ENCODE data around the gene CRIP1. TPM values are rescaled to one million over a fixed set of nuclear protein-coding genes. Genes with fewer than 3 reads are reported as not detected.

CRIP1 gene
- total and polyA plus RNA-seq, 12 donors, result 34.0 to 170 (median 56.0) TPM

DNA sequence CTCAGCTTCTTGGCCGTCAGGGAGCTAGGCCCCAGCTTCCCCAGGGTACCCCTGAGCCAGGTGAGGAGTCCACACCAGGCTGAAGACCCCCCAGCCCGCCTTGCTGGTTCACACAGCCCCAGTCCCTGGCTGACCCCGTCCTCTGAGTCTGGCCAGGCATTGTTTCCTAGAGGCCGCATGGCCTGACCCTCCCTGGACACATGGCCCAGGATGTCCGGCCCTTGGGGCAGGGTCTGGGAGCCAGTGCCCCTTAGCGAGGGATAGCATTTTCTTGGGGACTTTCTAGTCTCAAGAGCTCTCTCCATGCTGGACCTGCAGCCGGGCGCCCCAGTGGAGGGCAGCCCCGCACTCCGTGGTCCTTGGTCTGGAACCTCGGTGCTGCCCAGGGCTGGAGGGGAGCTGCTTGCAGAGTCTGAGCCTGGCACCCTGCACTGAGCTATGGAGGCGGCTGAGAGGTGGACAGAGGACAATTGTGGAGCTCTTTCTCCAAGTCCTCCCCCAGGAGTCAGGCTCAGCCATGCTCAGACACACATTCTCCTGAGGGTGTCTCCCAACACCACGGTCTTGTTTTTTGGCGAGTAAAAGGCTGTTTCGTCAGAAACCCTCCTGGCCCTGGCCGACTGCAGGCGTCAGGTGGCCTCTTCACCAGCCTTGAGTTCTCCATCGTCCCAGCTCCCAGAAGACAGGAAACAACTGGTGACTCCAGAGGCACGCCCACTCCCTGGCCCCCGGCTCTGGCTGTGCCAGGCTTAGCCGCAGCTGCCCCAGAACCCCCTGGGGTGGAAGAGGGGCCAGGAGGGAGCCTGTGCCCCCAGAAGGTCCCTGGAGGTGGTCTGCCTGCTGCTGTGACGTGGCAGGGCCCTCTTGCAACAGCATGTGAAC lies 29.7 kb upstream of the CRIP1 start:
- H3K27ac ChIP-seq, result no peak overlapping the region
- DNase-seq (peak in 1 of 2 donors; percentile 13), ATAC-seq (peak in 3 of 8 donors; percentile 3 to 29 (median 23))
- intact Hi-C loops (cut with DNase I), result no loop called here
- TF ChIP-seq, protein P1, sequence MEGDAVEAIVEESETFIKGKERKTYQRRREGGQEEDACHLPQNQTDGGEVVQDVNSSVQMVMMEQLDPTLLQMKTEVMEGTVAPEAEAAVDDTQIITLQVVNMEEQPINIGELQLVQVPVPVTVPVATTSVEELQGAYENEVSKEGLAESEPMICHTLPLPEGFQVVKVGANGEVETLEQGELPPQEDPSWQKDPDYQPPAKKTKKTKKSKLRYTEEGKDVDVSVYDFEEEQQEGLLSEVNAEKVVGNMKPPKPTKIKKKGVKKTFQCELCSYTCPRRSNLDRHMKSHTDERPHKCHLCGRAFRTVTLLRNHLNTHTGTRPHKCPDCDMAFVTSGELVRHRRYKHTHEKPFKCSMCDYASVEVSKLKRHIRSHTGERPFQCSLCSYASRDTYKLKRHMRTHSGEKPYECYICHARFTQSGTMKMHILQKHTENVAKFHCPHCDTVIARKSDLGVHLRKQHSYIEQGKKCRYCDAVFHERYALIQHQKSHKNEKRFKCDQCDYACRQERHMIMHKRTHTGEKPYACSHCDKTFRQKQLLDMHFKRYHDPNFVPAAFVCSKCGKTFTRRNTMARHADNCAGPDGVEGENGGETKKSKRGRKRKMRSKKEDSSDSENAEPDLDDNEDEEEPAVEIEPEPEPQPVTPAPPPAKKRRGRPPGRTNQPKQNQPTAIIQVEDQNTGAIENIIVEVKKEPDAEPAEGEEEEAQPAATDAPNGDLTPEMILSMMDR (IDR thresholded peaks at IDR 0.05), result no peak
- no peaks in the 10 kb centered on the region for H3K27me3 ChIP-seq
- H3K4me3 ChIP-seq, result no peak overlapping the region
- WGBS, 2 donors, result 81 to 84% methylated on average over 22 of the region's 22 CpGs
- peaks cover 0 to 3% (median 0%) of the 10 kb centered on the region in 9 donors for H3K4me1 ChIP-seq
- H3K36me3 ChIP-seq, result peaks cover 0 to 87% (median 28%) of the 10 kb centered on the region in 9 donors
- no peaks in the 10 kb centered on the region for H3K9me3 ChIP-seq

DNA sequence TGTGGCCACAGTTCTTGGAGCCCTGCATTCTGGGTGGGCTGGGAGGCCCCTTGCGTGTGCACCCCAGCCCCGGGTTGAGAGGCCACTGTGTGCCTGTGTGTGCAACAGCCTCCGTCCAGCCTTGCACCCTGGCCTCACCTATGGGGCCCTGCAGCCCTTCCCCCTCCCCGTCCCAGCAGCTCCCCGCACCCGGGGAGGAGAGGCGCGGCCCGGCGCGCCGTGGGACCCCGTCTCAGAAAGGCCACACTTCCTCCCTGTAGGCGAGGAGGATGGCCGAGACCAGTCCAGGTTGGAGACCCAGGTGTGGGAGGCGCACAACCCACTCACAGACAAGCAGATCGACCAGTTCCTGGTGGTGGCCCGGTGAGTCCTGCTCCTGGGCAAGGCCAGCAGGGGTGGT lies 28.7 kb upstream of the CRIP1 start:
- H3K4me1 ChIP-seq, result peaks cover 0 to 6% (median 2%) of the 10 kb centered on the region in 9 donors
- DNase-seq, result no peak
- no peak overlapping the region for H3K27ac ChIP-seq
- no peak overlapping the region for H3K4me3 ChIP-seq
- no peak for ATAC-seq
- no peaks in the 10 kb centered on the region for H3K27me3 ChIP-seq
- H3K36me3 ChIP-seq, result peaks cover 0 to 87% (median 29%) of the 10 kb centered on the region in 9 donors
- TF ChIP-seq, protein P1 (IDR thresholded peaks at IDR 0.05), result no peak
- intact Hi-C loops (cut with DNase I), result no loop called here
- H3K9me3 ChIP-seq, result no peaks in the 10 kb centered on the region
- WGBS, 2 donors, result 91 to 94% methylated on average over 18 of the region's 18 CpGs

DNA sequence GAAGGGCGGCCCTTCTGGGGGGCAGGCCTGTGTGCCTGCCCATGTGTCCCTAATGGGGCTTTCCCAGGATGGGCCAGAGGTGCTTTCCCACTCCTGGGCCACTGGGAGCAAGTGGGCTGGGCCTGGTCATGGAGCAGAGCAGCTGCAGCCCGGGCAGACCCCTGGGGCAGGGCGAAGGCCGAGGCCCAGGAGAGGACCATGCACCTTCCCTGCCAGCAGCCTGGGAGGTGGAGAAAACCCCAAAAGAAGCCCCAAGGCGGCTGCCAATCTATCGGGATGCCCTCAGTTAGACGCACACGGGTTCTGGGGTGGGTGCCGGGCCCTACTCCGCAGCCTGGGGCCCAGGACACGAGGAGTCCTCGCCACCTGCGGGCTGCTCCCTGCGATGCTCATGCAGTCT lies 28.1 kb upstream of the CRIP1 start:
- H3K27ac ChIP-seq, result no peak overlapping the region
- TF ChIP-seq, protein P1 (IDR thresholded peaks at IDR 0.05), result no peak
- H3K4me1 ChIP-seq, result peaks cover 0 to 12% (median 8%) of the 10 kb centered on the region in 9 donors
- ATAC-seq, result no peak
- WGBS, 2 donors, result 88 to 92% methylated on average over 14 of the region's 14 CpGs
- no peaks in the 10 kb centered on the region for H3K27me3 ChIP-seq
- H3K36me3 ChIP-seq, result peaks cover 0 to 87% (median 35%) of the 10 kb centered on the region in 9 donors
- DNase-seq, result peak in 1 of 2 donors; percentile 12
- H3K4me3 ChIP-seq, result no peak overlapping the region
- H3K9me3 ChIP-seq, result no peaks in the 10 kb centered on the region
- intact Hi-C loops (cut with DNase I), result no loop called here

DNA sequence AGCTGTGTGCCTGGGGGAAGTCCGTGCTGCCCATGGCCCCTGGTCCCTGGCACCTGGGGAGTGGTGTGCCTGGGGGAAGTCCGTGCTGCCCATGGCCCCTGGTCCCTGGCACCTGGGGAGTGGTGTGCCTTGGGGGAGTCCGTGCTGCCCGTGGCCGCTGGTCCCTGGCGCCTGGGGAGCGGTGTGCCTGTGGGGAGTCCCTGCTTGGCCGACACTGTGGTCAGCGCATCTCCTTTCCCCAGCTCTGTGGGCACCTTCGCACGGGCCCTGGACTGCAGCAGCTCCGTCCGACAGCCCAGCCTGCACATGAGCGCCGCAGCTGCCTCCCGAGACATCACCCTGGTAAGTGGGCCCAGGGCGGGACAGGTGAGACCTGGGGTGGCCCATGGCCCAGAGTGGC lies 26.6 kb upstream of the CRIP1 start:
- H3K36me3 ChIP-seq, result peaks cover 0 to 87% (median 44%) of the 10 kb centered on the region in 9 donors
- no peaks in the 10 kb centered on the region for H3K27me3 ChIP-seq
- H3K4me3 ChIP-seq, result no peak overlapping the region
- ATAC-seq, result no peak
- no peak overlapping the region for H3K27ac ChIP-seq
- intact Hi-C loops (cut with DNase I), result no loop called here
- DNase-seq, result no peak
- TF ChIP-seq, protein P1 (IDR thresholded peaks at IDR 0.05), result no peak
- 96 to 98% methylated on average over 17 of the region's 17 CpGs for WGBS, 2 donors
- no peaks in the 10 kb centered on the region for H3K9me3 ChIP-seq
- H3K4me1 ChIP-seq, result peaks cover 0 to 21% (median 9%) of the 10 kb centered on the region in 9 donors
